HEK293 (cell line): ENCODE measurements around the gene SPEM1.
A peak's percentile ranks its signal among the peaks of the same experiment; 100 is the strongest.

Experiments
- CTCF ChIA-PET: fragments of 350-600 bp; formaldehyde crosslinking; extraction: SDS; loops from one replicate; lab custom pipeline; 2021; ENCODE audit warnings: antibody characterized with exemption; lab: Yijun Ruan, JAX
- POLR2A ChIA-PET: fragments of 300-600 bp; formaldehyde crosslinking; extraction: SDS; loops from one replicate; lab custom pipeline; 2020; ENCODE audit warnings: antibody characterized with exemption, inconsistent platforms; lab: Yijun Ruan, JAX
- H3K27ac ChIP-seq: fragments of 200-500 bp; sonication (Bioruptor generic); 2 replicates; pipeline ENCODE4 v1.5.1; 2014; ENCODE audit warnings: low read depth, low read length, control low read depth, inconsistent platforms; ENCODE audit errors: extremely low read depth
- H3K36me3 ChIP-seq, 2 experiments: fragments of 200-500 bp in 1 of 2; sonication (Bioruptor generic) in 1 of 2; 1 replicate in 1 of 2; 2 replicates in 1 of 2; pipeline ENCODE4 v1.5.1; 2014 to 2017; ENCODE audit warnings: inconsistent platforms in 2 of 2, low read length in 2 of 2; ENCODE audit not compliant: control insufficient read depth in 2 of 2, insufficient read depth in 1 of 2
- H3K4me1 ChIP-seq: fragments of 200-500 bp; sonication (Bioruptor generic); 2 replicates; pipeline ENCODE4 v1.5.1; 2014; ENCODE audit warnings: mild to moderate bottlenecking, low read length, inconsistent platforms; ENCODE audit not compliant: control insufficient read depth, insufficient read depth
- H3K4me3 ChIP-seq: 2 replicates; pipeline ENCODE4 v1.5.1; 2011; ENCODE audit warnings: low read depth, mild to moderate bottlenecking, control low read depth, low read length, moderate library complexity
- H3K9me3 ChIP-seq: fragments of 200-500 bp; sonication (Bioruptor generic); 2 replicates; pipeline ENCODE4 v1.5.1; 2014; ENCODE audit warnings: low read depth, low read length, inconsistent platforms; ENCODE audit not compliant: control insufficient read depth, insufficient read depth
- BCL11A ChIP-seq: fragments of 450-650 bp; formaldehyde crosslinking; IDR thresholded peaks from 2 replicates; pipeline ENCODE4 v1.5.1; 2016; ENCODE audit warnings: low read depth, missing biosample characterization, missing genetic modification characterization
- CTCF ChIP-seq: fragments of 450-650 bp; formaldehyde crosslinking; IDR thresholded peaks from 2 replicates; pipeline ENCODE4 v1.5.1; 2016; ENCODE audit warnings: missing biosample characterization, missing genetic modification characterization
- HIC1 ChIP-seq: fragments of 450-650 bp; formaldehyde crosslinking; IDR thresholded peaks from 2 replicates; pipeline ENCODE4 v1.5.1; 2016; ENCODE audit warnings: missing biosample characterization, missing genetic modification characterization
- KLF10 ChIP-seq: fragments of 450-650 bp; IDR thresholded peaks from 2 replicates; pipeline ENCODE4 v1.5.1; 2018; ENCODE audit warnings: missing biosample characterization, mild to moderate bottlenecking, missing genetic modification characterization
- KLF8 ChIP-seq: fragments of 450-650 bp; formaldehyde crosslinking; IDR thresholded peaks from 2 replicates; pipeline ENCODE4 v1.5.1; 2016; ENCODE audit warnings: missing biosample characterization, missing genetic modification characterization
- MYNN ChIP-seq: fragments of 450-650 bp; formaldehyde crosslinking; IDR thresholded peaks from 2 replicates; pipeline ENCODE4 v1.5.1; 2016; ENCODE audit warnings: missing biosample characterization, missing genetic modification characterization, borderline replicate concordance
- ZBTB8A ChIP-seq: fragments of 450-650 bp; formaldehyde crosslinking; IDR thresholded peaks from 2 replicates; pipeline ENCODE4 v1.5.1; 2016; ENCODE audit warnings: missing biosample characterization, missing genetic modification characterization
- ZNF510 ChIP-seq: fragments of 450-650 bp; formaldehyde crosslinking; IDR thresholded peaks from 2 replicates; pipeline ENCODE4 v1.5.1; 2018; ENCODE audit warnings: mild to moderate bottlenecking, missing genetic modification characterization, missing biosample characterization; ENCODE audit not compliant: insufficient replicate concordance
- ZNF514 ChIP-seq: fragments of 450-650 bp; formaldehyde crosslinking; IDR thresholded peaks from 2 replicates; pipeline ENCODE4 v1.5.1; 2016; ENCODE audit warnings: missing biosample characterization, missing genetic modification characterization
- ZNF623 ChIP-seq: fragments of 450-650 bp; formaldehyde crosslinking; IDR thresholded peaks from 2 replicates; pipeline ENCODE4 v1.5.1; 2016; ENCODE audit warnings: missing biosample characterization, missing genetic modification characterization
- ZNF76 ChIP-seq: fragments of 450-650 bp; formaldehyde crosslinking; IDR thresholded peaks from 2 replicates; pipeline ENCODE4; 2016; ENCODE audit warnings: low read depth, missing biosample characterization, missing genetic modification characterization, borderline replicate concordance
- ZSCAN16 ChIP-seq: fragments of 450-650 bp; formaldehyde crosslinking; IDR thresholded peaks from 2 replicates; pipeline ENCODE4 v1.5.1; 2016; ENCODE audit warnings: missing biosample characterization, missing genetic modification characterization
- TF ChIP-seq, protein P1 (sequence below): fragments of 450-650 bp; formaldehyde crosslinking; IDR thresholded peaks from 2 replicates; pipeline ENCODE4 v1.5.0; 2017; ENCODE audit warnings: missing biosample characterization, missing genetic modification characterization, borderline replicate concordance
- TF ChIP-seq, protein P2 (sequence below): fragments of 450-650 bp; formaldehyde crosslinking; conservative IDR thresholded peaks from 2 replicates; pipeline ENCODE4 v1.5.1; 2016; ENCODE audit warnings: low read depth, missing biosample characterization, missing genetic modification characterization

SPEM1 gene

GRCh38 chr17:7394452-7395191, 25.5 kb upstream of the SPEM1 start, which contains the start of gene PLSCR3 (continued):
- TF ChIP-seq HIC1 (tag by site-specific recombination) (no peak), ZNF514 (tag by site-specific recombination) (no peak), ZNF76 (tag by site-specific recombination) (no peak; the same call in 1 of the 2 replicates), KLF8 (0 out of 2 replicates have a peak, but pooled peaks have one; percentile 4), ZBTB8A (no peak; the same call in none of the 2 replicates)
- TF ChIP-seq, protein P1, sequence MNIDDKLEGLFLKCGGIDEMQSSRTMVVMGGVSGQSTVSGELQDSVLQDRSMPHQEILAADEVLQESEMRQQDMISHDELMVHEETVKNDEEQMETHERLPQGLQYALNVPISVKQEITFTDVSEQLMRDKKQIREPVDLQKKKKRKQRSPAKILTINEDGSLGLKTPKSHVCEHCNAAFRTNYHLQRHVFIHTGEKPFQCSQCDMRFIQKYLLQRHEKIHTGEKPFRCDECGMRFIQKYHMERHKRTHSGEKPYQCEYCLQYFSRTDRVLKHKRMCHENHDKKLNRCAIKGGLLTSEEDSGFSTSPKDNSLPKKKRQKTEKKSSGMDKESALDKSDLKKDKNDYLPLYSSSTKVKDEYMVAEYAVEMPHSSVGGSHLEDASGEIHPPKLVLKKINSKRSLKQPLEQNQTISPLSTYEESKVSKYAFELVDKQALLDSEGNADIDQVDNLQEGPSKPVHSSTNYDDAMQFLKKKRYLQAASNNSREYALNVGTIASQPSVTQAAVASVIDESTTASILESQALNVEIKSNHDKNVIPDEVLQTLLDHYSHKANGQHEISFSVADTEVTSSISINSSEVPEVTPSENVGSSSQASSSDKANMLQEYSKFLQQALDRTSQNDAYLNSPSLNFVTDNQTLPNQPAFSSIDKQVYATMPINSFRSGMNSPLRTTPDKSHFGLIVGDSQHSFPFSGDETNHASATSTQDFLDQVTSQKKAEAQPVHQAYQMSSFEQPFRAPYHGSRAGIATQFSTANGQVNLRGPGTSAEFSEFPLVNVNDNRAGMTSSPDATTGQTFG = no peak

- H3K4me3 ChIP-seq = no peak overlapping the region
- H3K27ac ChIP-seq = no peak overlapping the region
- H3K36me3 ChIP-seq = peaks cover 0 to 14% of the 10 kb centered on the region in 2 experiments; a peak in 2 of 3 replicates
- peaks cover 3% of the 10 kb centered on the region for H3K4me1 ChIP-seq
- CTCF ChIA-PET = interaction anchor here (0.7 to 1.3 kb wide), 3 partner anchors 41 to 145 kb away, joined by 3 to 6 read pairs (median 4); partner anchors contain the start of gene CHRNB1
- no peaks in the 10 kb centered on the region for H3K9me3 ChIP-seq
- POLR2A ChIA-PET = interaction anchor here (0.9 to 3.4 kb wide), 2 partner anchors 7 to 164 kb away, joined by 3 to 67 read pairs; partner anchors contain the start of gene TMEM256
- TF ChIP-seq ZNF510 (tag by site-specific recombination) (no peak), ZSCAN16 (no peak), BCL11A (tag by site-specific recombination) (0 out of 2 replicates have a peak, but pooled peaks have one; percentile 13), HIC1 (tag by site-specific recombination) (no peak), CTCF (tag by site-specific recombination) (peak; percentile 28; the same call in 1 of the 2 replicates), MYNN (tag by site-specific recombination) (no peak), ZNF623 (tag by site-specific recombination) (peak; percentile 42; the same call in 1 of the 2 replicates), KLF10 (tag by site-specific recombination) (no peak)
- TF ChIP-seq, protein P2, sequence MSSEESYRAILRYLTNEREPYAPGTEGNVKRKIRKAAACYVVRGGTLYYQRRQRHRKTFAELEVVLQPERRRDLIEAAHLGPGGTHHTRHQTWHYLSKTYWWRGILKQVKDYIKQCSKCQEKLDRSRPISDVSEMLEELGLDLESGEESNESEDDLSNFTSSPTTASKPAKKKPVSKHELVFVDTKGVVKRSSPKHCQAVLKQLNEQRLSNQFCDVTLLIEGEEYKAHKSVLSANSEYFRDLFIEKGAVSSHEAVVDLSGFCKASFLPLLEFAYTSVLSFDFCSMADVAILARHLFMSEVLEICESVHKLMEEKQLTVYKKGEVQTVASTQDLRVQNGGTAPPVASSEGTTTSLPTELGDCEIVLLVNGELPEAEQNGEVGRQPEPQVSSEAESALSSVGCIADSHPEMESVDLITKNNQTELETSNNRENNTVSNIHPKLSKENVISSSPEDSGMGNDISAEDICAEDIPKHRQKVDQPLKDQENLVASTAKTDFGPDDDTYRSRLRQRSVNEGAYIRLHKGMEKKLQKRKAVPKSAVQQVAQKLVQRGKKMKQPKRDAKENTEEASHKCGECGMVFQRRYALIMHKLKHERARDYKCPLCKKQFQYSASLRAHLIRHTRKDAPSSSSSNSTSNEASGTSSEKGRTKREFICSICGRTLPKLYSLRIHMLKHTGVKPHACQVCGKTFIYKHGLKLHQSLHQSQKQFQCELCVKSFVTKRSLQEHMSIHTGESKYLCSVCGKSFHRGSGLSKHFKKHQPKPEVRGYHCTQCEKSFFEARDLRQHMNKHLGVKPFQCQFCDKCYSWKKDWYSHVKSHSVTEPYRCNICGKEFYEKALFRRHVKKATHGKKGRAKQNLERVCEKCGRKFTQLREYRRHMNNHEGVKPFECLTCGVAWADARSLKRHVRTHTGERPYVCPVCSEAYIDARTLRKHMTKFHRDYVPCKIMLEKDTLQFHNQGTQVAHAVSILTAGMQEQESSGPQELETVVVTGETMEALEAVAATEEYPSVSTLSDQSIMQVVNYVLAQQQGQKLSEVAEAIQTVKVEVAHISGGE (tag by site-specific recombination) = no peak
- TF ChIP-seq, all 188 proteins: peak for 3
Observed at GRCh38 chr17:7396147-7396546, 24.0 kb upstream of the SPEM1 start.
